CD4-positive, alpha-beta T cell (primary cell): ENCODE data around the gene PLCH2. TPM values are rescaled to one million over a fixed set of nuclear protein-coding genes. Genes with fewer than 3 reads are reported as not detected.

Experiments used
- ATAC-seq: fragments of 200-7000 bp; cut with Tn5 transposase; one replicate; pipeline ENCODE4 v1.10.0; 2022; ENCODE audit warnings: mild to moderate bottlenecking; ENCODE audit not compliant: poor library complexity
- CTCF ChIA-PET: fragments of 350-600 bp; sonication (Branson Sonifier 250); formaldehyde crosslinking; loops from one replicate; lab custom pipeline; 2021; ENCODE audit warnings: antibody characterized with exemption, inconsistent platforms; lab: Charles Lee
- POLR2A ChIA-PET: fragments of 350-600 bp; sonication (Branson Sonifier 250); formaldehyde crosslinking; loops from one replicate; lab custom pipeline; 2021; ENCODE audit warnings: antibody characterized with exemption, inconsistent platforms; lab: Charles Lee
- DNase-seq, 14 experiments: peaks; one replicate each; pipeline ENCODE4 v3.0.0-alpha.2; 2013 to 2020; ENCODE audit warnings: mixed read lengths in 2 of 14
- H3K27ac ChIP-seq, 2 donors: one replicate each; pipeline versions ENCODE4 v1.5.1 to v1.7.0; 2013; ENCODE audit warnings: low read length in 2 of 2, low read depth in 1 of 2, mild to moderate bottlenecking in 1 of 2
- H3K27me3 ChIP-seq, 2 experiments: 1 replicate in 1 of 2; 2 replicates in 1 of 2; pipeline versions ENCODE4 v1.6.1 to v1.7.0; 2013; ENCODE audit warnings: low read length in 2 of 2, control low read depth in 1 of 2, mild to moderate bottlenecking in 1 of 2, moderate library complexity in 1 of 2; ENCODE audit not compliant: insufficient read depth in 2 of 2, control insufficient read depth in 1 of 2
- H3K36me3 ChIP-seq: one replicate; pipeline ENCODE4 v1.6.1; 2013; ENCODE audit warnings: low read length, control low read depth; ENCODE audit not compliant: insufficient read depth
- H3K4me1 ChIP-seq: one replicate; pipeline ENCODE4 v1.6.1; 2013; ENCODE audit warnings: low read length, control low read depth; ENCODE audit not compliant: insufficient read depth
- H3K4me3 ChIP-seq: one replicate; pipeline ENCODE4 v1.5.1; 2013; ENCODE audit warnings: mild to moderate bottlenecking, low read length, moderate library complexity
- H3K9me3 ChIP-seq, 2 experiments: 1 replicate in 1 of 2; 2 replicates in 1 of 2; pipeline versions ENCODE4 v1.6.1 to v1.7.0; 2013; ENCODE audit warnings: low read length in 2 of 2, mild to moderate bottlenecking in 2 of 2, control low read depth in 1 of 2, moderate library complexity in 1 of 2; ENCODE audit not compliant: control insufficient read depth in 1 of 2, insufficient read depth in 1 of 2
- H3K27ac Mint-ChIP-seq: one replicate; pipeline ENCODE4 v1.8.0; 2020; ENCODE audit warnings: mixed read lengths
- H3K27me3 Mint-ChIP-seq: one replicate; pipeline ENCODE4 v1.8.0; 2021; ENCODE audit warnings: mixed read lengths
- H3K36me3 Mint-ChIP-seq: one replicate; pipeline ENCODE4 v1.8.0; 2021; ENCODE audit warnings: low read depth, mixed read lengths
- H3K4me1 Mint-ChIP-seq: one replicate; pipeline ENCODE4 v1.8.0; 2021; ENCODE audit warnings: low read depth, mixed read lengths
- H3K4me3 Mint-ChIP-seq: one replicate; pipeline ENCODE4 v1.8.0; 2020; ENCODE audit warnings: mild to moderate bottlenecking, mixed read lengths
- H3K9me3 Mint-ChIP-seq: one replicate; pipeline ENCODE4 v1.8.0; 2020; ENCODE audit warnings: mixed read lengths
- CTCF ChIP-seq: fragments of 200-600 bp; IDR thresholded peaks from one replicate; pipeline ENCODE4 v1.8.0; 2022; ENCODE audit warnings: antibody characterized with exemption, mild to moderate bottlenecking
- intact Hi-C, 2 experiments: fragments of 100-400 bp; cut with DNase I in 1 of 2; cut with micrococcal nuclease in 1 of 2; formaldehyde crosslinking; loops; one replicate each; pipeline versions ENCODE4 v1.15.1 to v1.9.0; 2023 to 2025; cut with DNase I, micrococcal nuclease
- total RNA-seq, 174 experiments: library from RNA in 2 of 174; stranded (reverse) in 2 of 174; gene quantifications; one replicate each; pipeline ENCODE4 v1.2.3 and lab custom pipeline; 2021 to 2026

Gene PLCH2
- total RNA-seq, 2 experiments from 2014 or later: 47.6 to 48.1 TPM

DNA sequence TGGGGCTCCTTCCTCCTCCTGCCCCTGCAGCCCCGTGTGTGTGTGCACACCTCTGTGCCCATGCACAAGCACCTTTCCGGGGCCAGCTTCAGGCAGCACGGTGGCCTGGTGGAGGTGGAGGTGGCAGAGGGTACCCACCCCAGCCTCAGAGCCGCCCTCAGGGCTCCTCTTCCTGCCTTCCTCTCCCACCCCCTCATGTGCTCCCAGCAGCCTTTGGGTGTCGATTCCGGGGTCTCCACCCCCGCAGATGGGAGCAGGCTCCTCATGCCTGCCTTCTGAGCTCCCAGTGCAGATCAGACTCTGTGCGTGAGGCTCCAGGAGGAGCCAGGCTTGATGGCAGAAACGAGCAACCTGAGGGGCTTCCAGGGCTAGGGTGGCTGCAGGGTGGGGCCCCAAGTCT lies 29.2 kb upstream of the PLCH2 start:
- intact Hi-C loops: no loop called here
- ATAC-seq: no peak
- H3K4me3 Mint-ChIP-seq: no peak overlapping the region

GRCh38 chr1:2447276-2448097 lies 28.6 kb upstream of the PLCH2 start:
- H3K4me1 ChIP-seq: peaks cover 11% of the 10 kb centered on the region
- Mint-ChIP-seq H3K27ac (no peak overlapping the region), H3K4me1 (no peaks in the 10 kb centered on the region), H3K4me3 (no peak overlapping the region), H3K27me3 (peaks cover 5% of the 10 kb centered on the region), H3K9me3 (no peaks in the 10 kb centered on the region), H3K36me3 (no peaks in the 10 kb centered on the region)
- peaks cover 18% of the 10 kb centered on the region in 2 experiments for H3K27me3 ChIP-seq
- no peaks in the 10 kb centered on the region for H3K9me3 ChIP-seq
- H3K36me3 ChIP-seq: no peaks in the 10 kb centered on the region
- ATAC-seq (no peak), DNase-seq (no peak)
- TF ChIP-seq CTCF: no peak
- ChIA-PET POLR2A (no interaction called here), CTCF (no interaction called here)
- intact Hi-C loops: no loop called here
- H3K4me3 ChIP-seq: no peak overlapping the region
- H3K27ac ChIP-seq: no peak overlapping the region

More for the DNA sequence above, 29.2 kb upstream of the PLCH2 start:
- Histone ChIP-seq H3K27ac (no peak overlapping the region), H3K4me1 (peaks cover 11% of the 10 kb centered on the region), H3K4me3 (no peak overlapping the region), H3K9me3 (no peaks in the 10 kb centered on the region), H3K27me3 (peaks cover 18 to 24% of the 10 kb centered on the region in 2 experiments), H3K36me3 (no peaks in the 10 kb centered on the region)
- H3K4me1 Mint-ChIP-seq: no peaks in the 10 kb centered on the region
- H3K27ac Mint-ChIP-seq: no peak overlapping the region
- ChIA-PET CTCF (no interaction called here), POLR2A (no interaction called here)
- no peak for DNase-seq
- no peaks in the 10 kb centered on the region for H3K9me3 Mint-ChIP-seq
- no peak for TF ChIP-seq CTCF
- no peaks in the 10 kb centered on the region for H3K36me3 Mint-ChIP-seq
- peaks cover 8% of the 10 kb centered on the region for H3K27me3 Mint-ChIP-seq

DNA sequence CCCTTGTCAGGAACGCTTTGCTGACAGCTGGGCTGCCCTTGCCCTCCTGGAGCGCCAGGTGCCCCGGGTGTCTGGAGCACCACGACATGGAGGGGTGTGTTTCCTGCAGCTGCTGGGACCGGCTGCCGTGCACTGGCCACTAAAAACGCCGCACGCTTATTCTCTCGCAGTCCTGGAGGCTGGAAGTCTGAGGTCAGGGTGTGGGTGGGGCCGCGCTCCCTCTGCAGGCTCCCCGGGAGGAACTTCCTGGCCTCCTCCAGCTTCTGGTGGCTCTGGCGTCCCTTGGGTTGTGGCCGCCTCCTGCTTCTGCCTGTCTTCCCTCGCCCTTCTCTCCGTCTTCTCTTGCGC lies 28.0 kb upstream of the PLCH2 start:
- Mint-ChIP-seq H3K4me3 (no peak overlapping the region), H3K9me3 (no peaks in the 10 kb centered on the region), H3K27ac (no peak overlapping the region), H3K4me1 (no peaks in the 10 kb centered on the region), H3K36me3 (no peaks in the 10 kb centered on the region), H3K27me3 (no peaks in the 10 kb centered on the region)
- DNase-seq: no peak
- TF ChIP-seq CTCF: no peak
- ATAC-seq: no peak
- peaks cover 9% of the 10 kb centered on the region for H3K4me1 ChIP-seq
- no peak overlapping the region for H3K27ac ChIP-seq
- peaks cover 12% of the 10 kb centered on the region in 2 experiments for H3K27me3 ChIP-seq
- ChIA-PET POLR2A (no interaction called here), CTCF (no interaction called here)
- no peak overlapping the region for H3K4me3 ChIP-seq
- no peaks in the 10 kb centered on the region for H3K36me3 ChIP-seq
- H3K9me3 ChIP-seq: no peaks in the 10 kb centered on the region
- intact Hi-C loops: no loop called here
